ENCODE results near the gene LRRTM3. TPM values are rescaled to one million over a fixed set of nuclear protein-coding genes. Genes with fewer than 3 reads are reported as not detected.

Gene LRRTM3
- total and polyA plus RNA-seq, 10 donors = not detected

- Histone ChIP-seq H3K4me1 (no peaks in the 10 kb centered on the region), H3K9me3 (no peaks in the 10 kb centered on the region), H3K27ac (no peak overlapping the region), H3K27me3 (replicated peaks in 1 of 7) (no peaks in the 10 kb centered on the region), H3K4me3 (no peak overlapping the region), H3K36me3 (no peaks in the 10 kb centered on the region)
- DNase-seq = no peak
- WGBS, 5 donors = 70 to 86% (median 73%) methylated on average over 5 of the region's 5 CpGs
- intact Hi-C loops (cut with DNase I; ENCODE audit: low total_unique reads) = no loop called here
- TF ChIP-seq CTCF (IDR thresholded peaks at IDR 0.05 in 8 of 11, conservative IDR thresholded peaks at IDR 0.05 in 3 of 11) = no peak
- no peak for TF ChIP-seq POLR2AphosphoS5 (IDR thresholded peaks at IDR 0.05)
- TF ChIP-seq POLR2A (IDR thresholded peaks at IDR 0.05) = no peak
Observed at GRCh38 chr10:66941491-66941890, 15.7 kb downstream of the LRRTM3 start.

- TF ChIP-seq CTCF (IDR thresholded peaks at IDR 0.05 in 8 of 11, conservative IDR thresholded peaks at IDR 0.05 in 3 of 11) = no peak
- TF ChIP-seq POLR2A (IDR thresholded peaks at IDR 0.05) = no peak
- no peak for TF ChIP-seq POLR2AphosphoS5 (IDR thresholded peaks at IDR 0.05)
- no peak overlapping the region for H3K27ac ChIP-seq
- no peaks in the 10 kb centered on the region for H3K4me1 ChIP-seq
- no peak overlapping the region for H3K4me3 ChIP-seq
- DNase-seq = no peak
- H3K36me3 ChIP-seq = no peaks in the 10 kb centered on the region
- 82 to 100% (median 86%) methylated on average over 1 of the region's 1 CpG for WGBS, 5 donors
- H3K9me3 ChIP-seq = no peaks in the 10 kb centered on the region
- intact Hi-C loops (cut with DNase I; ENCODE audit: low total_unique reads) = no loop called here
- H3K27me3 ChIP-seq (replicated peaks in 1 of 7) = no peaks in the 10 kb centered on the region
Observed at GRCh38 chr10:66942407-66942806, 16.6 kb downstream of the LRRTM3 start.

GRCh38 chr10:66943590-66943989, 17.8 kb downstream of the LRRTM3 start:
- intact Hi-C loops (cut with DNase I; ENCODE audit: low total_unique reads) = no loop called here
- Histone ChIP-seq H3K27ac (no peak overlapping the region), H3K9me3 (no peaks in the 10 kb centered on the region), H3K4me1 (no peaks in the 10 kb centered on the region), H3K36me3 (no peaks in the 10 kb centered on the region), H3K4me3 (no peak overlapping the region), H3K27me3 (replicated peaks in 1 of 7) (no peaks in the 10 kb centered on the region)
- DNase-seq = no peak
- 67 to 98% (median 92%) methylated on average over 2 of the region's 2 CpGs for WGBS, 5 donors
- TF ChIP-seq POLR2A (IDR thresholded peaks at IDR 0.05) = no peak
- TF ChIP-seq CTCF (IDR thresholded peaks at IDR 0.05 in 8 of 11, conservative IDR thresholded peaks at IDR 0.05 in 3 of 11) = no peak
- TF ChIP-seq POLR2AphosphoS5 (IDR thresholded peaks at IDR 0.05) = no peak

- H3K27ac ChIP-seq = no peak overlapping the region
- 38 to 62% (median 50%) methylated on average over 2 of the region's 2 CpGs for WGBS, 5 donors
- no peak for DNase-seq
- H3K9me3 ChIP-seq = no peaks in the 10 kb centered on the region
- TF ChIP-seq POLR2A (IDR thresholded peaks at IDR 0.05) = no peak
- TF ChIP-seq CTCF (IDR thresholded peaks at IDR 0.05 in 8 of 11, conservative IDR thresholded peaks at IDR 0.05 in 3 of 11) = no peak
- no peak for TF ChIP-seq POLR2AphosphoS5 (IDR thresholded peaks at IDR 0.05)
- H3K36me3 ChIP-seq = no peaks in the 10 kb centered on the region
- no peak overlapping the region for H3K4me3 ChIP-seq
- H3K4me1 ChIP-seq = no peaks in the 10 kb centered on the region
- H3K27me3 ChIP-seq (replicated peaks in 1 of 7) = no peaks in the 10 kb centered on the region
- intact Hi-C loops (cut with DNase I; ENCODE audit: low total_unique reads) = no loop called here
Observed at GRCh38 chr10:66951896-66952295, 26.1 kb downstream of the LRRTM3 start.

All from spleen (tissue), 11 donors.